ENCODE measurements around the gene TMEM63C.

GRCh38 chr14:77198561-77198960 lies 17.0 kb downstream of the TMEM63C start:
- TF ChIP-seq CTCF (IDR thresholded peaks at IDR 0.05) (no peak), POLR2AphosphoS5 (IDR thresholded peaks at IDR 0.05) (no peak)
